ENCODE results near the gene ABCD2. TPM values are rescaled to one million over a fixed set of nuclear protein-coding genes. Genes with fewer than 3 reads are reported as not detected.
"Not testable (repeated sequence)": the region's sequence is repeated elsewhere in the genome, so short reads cannot be mapped to it uniquely, and the experiment has no call there.

ABCD2 gene
- polyA plus RNA-seq (ENCODE audit: insufficient read length in 3 of 3) = under 1 TPM in 2 of 3 donors, not detected in 1; 0.06 to 0.07 TPM
- long read RNA-seq, donor 1 = 0 reads
- long read RNA-seq, donor 2 = 0 reads
- long read RNA-seq, donor 3 = 0 reads
- long read RNA-seq, donor 4 = 0 reads
- long read RNA-seq, donor 5 = 0 reads
- long read RNA-seq, donor 6 = 0 reads
- long read RNA-seq, donor 7 = 0 reads
- long read RNA-seq, donor 8 = 0 reads
- long read RNA-seq, donor 9 = 0 reads
- long read RNA-seq, donor 10 = 0 reads
- long read RNA-seq, donor 11 = 0 reads
- long read RNA-seq, donor 12 = 0 reads
- long read RNA-seq, donor 13 = 0 reads
- long read RNA-seq, donor 14 = 0 reads
- long read RNA-seq, donor 15 = 0 reads
- long read RNA-seq, donor 16 = 0 reads

GRCh38 chr12:39619660-39620433 is at the start of gene ABCD2:
Gene ABCD2, minus strand, starts transcription at chr12:39619803. Its CDS starts 188 bp downstream, at chr12:39619615.
- peak; percentile 80 for DNase-seq

- no peak for DNase-seq
Observed at GRCh38 chr12:39660101-39660500, 40.5 kb upstream of the ABCD2 start.

- no peak for DNase-seq
Observed at GRCh38 chr12:39647383-39647782, 27.8 kb upstream of the ABCD2 start.

GRCh38 chr12:39646963-39647362 is 27.4 kb upstream of the ABCD2 start:
- DNase-seq = no peak

- no peak for DNase-seq
Observed at GRCh38 chr12:39643052-39643451, 23.4 kb upstream of the ABCD2 start.

GRCh38 chr12:39638840-39639239 is 19.2 kb upstream of the ABCD2 start:
- DNase-seq = no peak

- DNase-seq = no peak
Observed at GRCh38 chr12:39638178-39638577, 18.6 kb upstream of the ABCD2 start.

GRCh38 chr12:39632670-39633069 is 13.1 kb upstream of the ABCD2 start:
- no peak for DNase-seq

GRCh38 chr12:39628836-39629235 is 9.2 kb upstream of the ABCD2 start:
- no peak for DNase-seq

GRCh38 chr12:39627914-39628313 is 8.3 kb upstream of the ABCD2 start:
- DNase-seq = no peak

- DNase-seq = no peak
Observed at GRCh38 chr12:39626033-39626814, 6.6 kb upstream of the ABCD2 start.

GRCh38 chr12:39623919-39624318 is 4.3 kb upstream of the ABCD2 start:
- DNase-seq = no peak

GRCh38 chr12:39623160-39623559 is 3.6 kb upstream of the ABCD2 start:
- DNase-seq = not testable (repeated sequence)

- DNase-seq = no peak
Observed at GRCh38 chr12:39622306-39622705, 2.7 kb upstream of the ABCD2 start.

GRCh38 chr12:39621670-39622069 is 2.1 kb upstream of the ABCD2 start:
- DNase-seq = no peak

- DNase-seq = no peak
Observed at GRCh38 chr12:39620659-39621658, 1.4 kb upstream of the ABCD2 start.

- DNase-seq = no peak
Observed at GRCh38 chr12:39619316-39619659, 315 bp downstream of the ABCD2 start.

- DNase-seq = no peak
Observed at GRCh38 chr12:39618701-39619100, 902 bp downstream of the ABCD2 start.

- no peak for DNase-seq
Observed at GRCh38 chr12:39617887-39618286, 1.7 kb downstream of the ABCD2 start.

- no peak for DNase-seq
Observed at GRCh38 chr12:39616666-39617065, 2.9 kb downstream of the ABCD2 start.

GRCh38 chr12:39616251-39616650 is 3.4 kb downstream of the ABCD2 start:
- DNase-seq = no peak
